ENCODE data around the gene FOXL2. TPM values are rescaled to one million over a fixed set of nuclear protein-coding genes. Genes with fewer than 3 reads are reported as not detected.
A peak's percentile ranks its signal among the peaks of the same experiment; 100 is the strongest.

FOXL2 gene
- total and polyA plus RNA-seq, 9 of the 15 experiments (the other 6 are each of a cell fraction or from before 2014, with no cell fraction given), result 0.27 to 22.1 (median 3.2) TPM

GRCh38 chr3:138944654-138944928 lies 2.3 kb downstream of the FOXL2 start:
- Histone ChIP-seq H3K9ac (ENCODE audit: insufficient read depth in 1 of 2, low read depth in 2 of 2, low read length in 2 of 2) (peak overlapping the region; percentile 78 to 94), H3K4me2 (ENCODE audit: insufficient read depth, low read length) (peak overlapping the region; percentile 87), H3K4me1 (replicated peaks in 1 of 2; ENCODE audit: control insufficient read depth in 2 of 2, insufficient read depth in 2 of 2, low read length in 2 of 2) (peaks cover 22 to 51% of the 10 kb centered on the region in 2 experiments; a peak in 4 of 5 replicates), H3K9me1 (ENCODE audit: control insufficient read depth, insufficient read depth, low read length) (no peaks in the 10 kb centered on the region), H4K20me1 (replicated peaks; ENCODE audit: control insufficient read depth, insufficient read depth, low read length) (no peaks in the 10 kb centered on the region; the same call in 1 of the 2 replicates), H3K79me2 (ENCODE audit: control insufficient read depth, insufficient read depth, low read length) (peaks cover 72% of the 10 kb centered on the region), H3K9me3 (replicated peaks; ENCODE audit: control insufficient read depth, insufficient read depth, low read depth, low read length) (no peaks in the 10 kb centered on the region), H3K27me3 (ENCODE audit: control insufficient read depth in 2 of 2, insufficient read depth in 2 of 2, low read length in 2 of 2) (no peaks in the 10 kb centered on the region), H3K36me3 (ENCODE audit: control insufficient read depth, insufficient read depth, low read length) (peaks cover 20% of the 10 kb centered on the region), H2AFZ (ENCODE audit: low read depth, low read length) (peak overlapping the region; percentile 90), H3K27ac (ENCODE audit: extremely low read depth, low read depth, low read length) (peak overlapping the region; percentile 79), H3K4me3 (peak overlapping the region; percentile 59)
- DNase-seq (ENCODE audit: extremely low read depth in 1 of 4, low spot score in 3 of 4) (no peak), FAIRE-seq (no peak), ATAC-seq (no peak)
- BruUV-seq (replicated peaks), result no TSS peak
- WGBS (ENCODE audit: insufficient coverage, low coverage, missing lambda C conversion rate), result 0% methylated on average over 7 of the region's 12 CpGs
- intact Hi-C loops (cut with micrococcal nuclease) (loop anchor here (10.0 kb wide), 1 partner anchor 880 kb away; no protein-coding TSS in a partner anchor), in situ Hi-C loops (cut with MboI) (loop anchor here (25.0 kb wide), 1 partner anchor 882 kb away; no protein-coding TSS in a partner anchor)
- ChIA-PET POLR2A (interaction anchor here (0.6 to 2.0 kb wide), 7 partner anchors 9 to 607 kb away, joined by 3 to 10 read pairs (median 3); no protein-coding TSS in a partner anchor), CTCF (ENCODE audit: low intra/inter-chr PET ratio) (no interaction called here)
- TF ChIP-seq ETS1 (conservative IDR thresholded peaks at IDR 0.05; ENCODE audit: control insufficient read depth, low read depth, low read length), result no peak
- TF ChIP-seq ZNF639 (CRISPR knock-in tag; conservative IDR thresholded peaks at IDR 0.05 in 1 of 2, IDR thresholded peaks at IDR 0.05 in 1 of 2), result 0 out of 4 replicates have a peak, but pooled peaks of 1 of the 2 experiments have one; percentile 30
- TF ChIP-seq ZKSCAN8 (CRISPR knock-in tag; IDR thresholded peaks at IDR 0.05), result 0 out of 2 replicates have a peak, but pooled peaks have one; percentile 38
- TF ChIP-seq GTF2E2 (tag; IDR thresholded peaks at IDR 0.05), result no peak
- no peak for TF ChIP-seq POLR3G (IDR thresholded peaks at IDR 0.05; ENCODE audit: extremely low read depth, insufficient read length, insufficient replicate concordance)
- no peak for TF ChIP-seq MEF2D (tag; conservative IDR thresholded peaks at IDR 0.05; ENCODE audit: low read depth)
- peak; percentile 76 for TF ChIP-seq HNRNPLL (IDR thresholded peaks at IDR 0.05; ENCODE audit: low read depth, low read length, poor library complexity, severe bottlenecking)
- TF ChIP-seq MED1 (CRISPR knock-in tag; IDR thresholded peaks at IDR 0.05; ENCODE audit: borderline replicate concordance), result no peak
- peak in 1 of 2 experiments; percentile 23; a peak in 1 of 4 replicates for TF ChIP-seq SIN3A (IDR thresholded peaks at IDR 0.05; ENCODE audit: borderline replicate concordance in 2 of 2, control insufficient read depth in 1 of 2, low read depth in 2 of 2, low read length in 2 of 2)
- TF ChIP-seq THRB (CRISPR knock-in tag; conservative IDR thresholded peaks at IDR 0.05), result no peak
- no peak for TF ChIP-seq EWSR1 (IDR thresholded peaks at IDR 0.05; ENCODE audit: borderline replicate concordance, low read depth, partially characterized antibody)
- peak; percentile 7; the same call in 1 of the 2 replicates for TF ChIP-seq ZNF512 (tag; IDR thresholded peaks at IDR 0.05)
